GM12875 (cell line): Measurements from ENCODE around the gene ANKRD13C.
"Not testable (repeated sequence)": the region's sequence is repeated elsewhere in the genome, so short reads cannot be mapped to it uniquely, and the experiment has no call there.

ENCODE experiments used
- H3K4me3 ChIP-seq: one replicate; pipeline ENCODE4 v1.5.1; 2011; ENCODE audit warnings: low read depth, low read length, control low read depth
- CTCF ChIP-seq: IDR thresholded peaks from 2 replicates; pipeline ENCODE4 v1.5.1; 2011; ENCODE audit warnings: low read depth, mild to moderate bottlenecking, control low read depth, inconsistent platforms, low read length, moderate library complexity, borderline replicate concordance; ENCODE audit not compliant: insufficient read depth

The ANKRD13C gene

GRCh38 chr1:70376196-70376595 lies 21.7 kb upstream of the ANKRD13C start:
- H3K4me3 ChIP-seq = no peak overlapping the region
- no peak for TF ChIP-seq CTCF

- H3K4me3 ChIP-seq = not testable (repeated sequence)
Observed at GRCh38 chr1:70373580-70373979, 19.1 kb upstream of the ANKRD13C start.

GRCh38 chr1:70372426-70372825 lies 17.9 kb upstream of the ANKRD13C start:
- no peak overlapping the region for H3K4me3 ChIP-seq

GRCh38 chr1:70371586-70371985 lies 17.1 kb upstream of the ANKRD13C start:
- H3K4me3 ChIP-seq = not testable (repeated sequence)

More at GRCh38 chr1:70372426-70372825, 17.9 kb upstream of the ANKRD13C start:
- no peak for TF ChIP-seq CTCF

GRCh38 chr1:70367397-70367796 lies 12.9 kb upstream of the ANKRD13C start:
- H3K4me3 ChIP-seq = not testable (repeated sequence)

GRCh38 chr1:70366997-70367396 lies 12.5 kb upstream of the ANKRD13C start:
- not testable (repeated sequence) for H3K4me3 ChIP-seq

GRCh38 chr1:70366425-70366952 lies 12.0 kb upstream of the ANKRD13C start:
- H3K4me3 ChIP-seq = not testable (repeated sequence)

- no peak overlapping the region for H3K4me3 ChIP-seq
- no peak for TF ChIP-seq CTCF
Observed at GRCh38 chr1:70364439-70364838, 9.9 kb upstream of the ANKRD13C start.

GRCh38 chr1:70361727-70362398 lies 7.3 kb upstream of the ANKRD13C start:
- TF ChIP-seq CTCF = no peak
- H3K4me3 ChIP-seq = no peak overlapping the region

GRCh38 chr1:70360321-70360720 lies 5.8 kb upstream of the ANKRD13C start:
- H3K4me3 ChIP-seq = no peak overlapping the region
- no peak for TF ChIP-seq CTCF
